Activated CD4-positive, alpha-beta T cell treated with anti-CD3 and anti-CD28 coated beads for 4 hours (primary cell): ENCODE measurements around the gene SHROOM3.

ENCODE experiments used
- DNase-seq, 2 donors: peaks; one replicate each; pipeline ENCODE4 v3.0.0-alpha.2; 2020

Gene SHROOM3

DNA sequence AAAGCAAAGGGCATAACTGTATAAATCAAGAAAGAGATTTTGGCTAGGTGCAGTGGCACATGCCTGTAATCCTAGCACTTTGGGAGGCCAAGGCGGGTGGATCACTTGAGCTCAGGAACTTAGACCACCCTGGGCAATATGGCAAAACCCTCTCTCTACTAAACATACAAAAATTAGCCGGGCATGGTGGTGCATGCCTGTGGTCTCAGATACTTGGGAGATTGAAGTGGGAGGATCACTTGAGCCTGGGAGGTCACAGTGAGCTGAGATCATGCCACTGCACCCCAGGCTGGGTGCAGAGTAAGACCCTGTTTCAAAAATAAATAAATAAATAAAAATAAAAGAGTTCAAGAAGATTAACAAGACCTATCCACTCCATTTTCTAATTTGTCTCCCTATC, 235.6 kb downstream of the SHROOM3 start:
- no peak for DNase-seq

- DNase-seq = no peak
These were observed 238.3 kb downstream of the SHROOM3 start for GRCh38 chr4:76673362-76673761.

- no peak for DNase-seq
These were observed 240.0 kb downstream of the SHROOM3 start for GRCh38 chr4:76674983-76675382.

- no peak for DNase-seq
These were observed 242.7 kb downstream of the SHROOM3 start for GRCh38 chr4:76677571-76678326.

DNA sequence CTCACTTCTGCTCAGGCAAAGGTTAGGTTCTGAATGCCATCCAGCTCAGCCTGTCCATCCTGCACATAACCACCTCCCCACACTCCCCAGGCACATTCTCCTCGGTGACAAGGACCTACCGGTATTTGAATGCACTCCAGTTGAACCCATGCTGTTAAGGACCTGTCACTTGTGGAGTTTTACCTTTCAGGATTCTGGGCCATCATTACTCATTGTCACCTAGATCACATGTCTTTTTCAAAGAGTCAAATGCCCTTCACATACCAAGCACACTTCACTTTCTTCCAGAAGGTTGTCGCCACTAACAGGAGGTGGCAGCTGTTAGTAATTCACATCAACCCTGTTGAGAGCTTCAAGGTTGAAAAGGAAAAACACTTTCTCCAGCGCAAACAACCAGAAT, 244.7 kb downstream of the SHROOM3 start:
- DNase-seq = no peak

DNA sequence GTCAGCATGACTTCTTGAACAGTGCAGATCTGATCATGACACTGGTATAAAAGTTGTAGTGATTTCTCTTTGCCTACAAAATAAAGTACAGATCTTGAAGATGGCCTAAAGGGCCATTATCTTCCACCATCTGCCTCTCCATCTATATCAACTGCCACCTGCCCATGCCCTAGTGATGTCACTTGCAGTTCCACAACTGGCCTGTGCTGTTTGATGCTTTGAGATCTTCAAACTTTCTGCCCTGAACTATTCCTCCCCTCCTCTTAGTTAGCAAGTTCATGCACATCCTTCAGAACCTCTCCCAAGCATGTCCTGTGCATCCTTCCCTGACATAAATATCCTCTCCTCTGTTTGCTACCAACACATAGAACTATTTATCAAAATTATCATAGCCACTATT, 245.9 kb downstream of the SHROOM3 start:
- no peak for DNase-seq

DNA sequence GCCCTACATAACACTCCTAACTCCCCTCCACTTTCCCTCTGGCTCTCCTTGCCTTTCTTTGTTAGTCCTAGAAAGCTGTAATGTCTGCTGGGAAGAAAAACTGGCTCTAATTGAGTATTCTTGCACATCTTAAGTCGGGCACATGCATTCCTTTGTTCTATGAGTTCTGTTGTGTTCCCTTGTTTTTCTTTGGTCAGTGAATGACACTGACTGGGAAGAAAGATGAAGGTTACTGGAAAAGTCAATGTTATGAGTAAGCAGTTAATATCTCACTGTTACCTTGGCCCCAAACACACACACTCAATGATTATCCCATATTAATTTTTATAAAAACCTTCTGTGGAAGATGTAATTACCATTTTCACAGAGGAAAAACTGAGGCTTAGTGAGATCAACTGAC, 247.0 kb downstream of the SHROOM3 start:
- DNase-seq = no peak

- DNase-seq = no peak
These were observed 248.1 kb downstream of the SHROOM3 start for GRCh38 chr4:76683144-76683543.

- DNase-seq = no peak
These were observed 252.9 kb downstream of the SHROOM3 start for GRCh38 chr4:76687746-76688448.

DNA sequence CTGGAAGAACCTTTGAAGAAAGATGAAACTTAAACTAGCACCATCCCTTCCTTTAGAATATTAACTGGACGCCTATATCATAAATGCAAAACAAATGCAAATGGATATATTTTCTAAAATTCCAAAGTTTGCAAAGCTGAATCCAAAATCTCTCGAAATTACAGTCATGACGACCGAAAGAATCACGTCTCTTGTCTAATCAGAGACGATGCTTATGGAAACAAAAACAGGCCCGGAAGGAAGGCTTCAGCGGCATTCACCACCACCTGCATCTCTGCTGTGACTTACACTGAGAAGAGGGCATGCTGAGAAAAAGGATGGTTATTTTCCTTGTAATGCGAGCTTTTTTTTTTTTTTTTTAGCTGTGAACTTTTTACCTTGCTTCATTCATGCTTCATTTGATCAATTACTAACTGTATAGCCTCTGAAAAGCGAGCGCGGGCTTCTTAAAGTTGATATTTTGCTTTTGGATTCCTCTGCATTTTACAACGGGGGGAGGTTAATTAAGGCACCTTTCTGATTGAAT, 253.7 kb downstream of the SHROOM3 start:
- DNase-seq = no peak

DNA sequence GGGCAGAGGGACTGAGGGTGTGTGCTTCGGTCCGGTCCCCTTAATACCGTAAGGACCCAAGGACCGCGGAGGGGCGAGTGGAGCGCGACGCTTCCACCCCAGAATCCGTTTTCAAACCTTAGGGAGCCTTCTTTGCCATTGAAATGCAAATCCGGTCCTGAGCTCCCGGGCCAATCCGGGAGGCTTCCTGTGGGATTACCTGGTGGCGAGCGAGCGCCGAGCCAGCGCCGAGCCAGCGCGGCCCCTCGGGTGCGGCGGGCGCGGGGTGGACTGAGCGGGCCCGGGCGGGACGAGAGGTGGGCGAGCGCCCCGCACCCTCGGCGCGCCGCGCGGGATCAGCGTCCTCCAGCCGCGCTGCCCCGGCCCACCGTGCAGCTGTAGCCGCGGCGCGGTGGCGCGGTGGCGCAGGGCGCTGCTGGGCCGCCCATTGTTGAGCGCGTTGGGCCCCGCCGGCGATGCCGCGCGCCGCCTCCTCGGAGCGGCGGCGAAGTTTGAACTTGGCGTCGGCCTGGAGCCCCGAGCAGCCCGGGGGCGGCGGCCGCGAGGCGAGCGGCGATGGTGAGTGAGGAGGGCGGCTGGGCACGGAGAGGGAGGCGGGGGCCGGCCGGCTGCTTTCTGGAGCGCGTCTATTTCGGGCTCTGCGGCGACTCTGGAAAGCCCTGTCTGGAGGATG, 254.3 kb downstream of the SHROOM3 start:
- DNase-seq = peak in 1 of 2 donors; percentile 3

DNA sequence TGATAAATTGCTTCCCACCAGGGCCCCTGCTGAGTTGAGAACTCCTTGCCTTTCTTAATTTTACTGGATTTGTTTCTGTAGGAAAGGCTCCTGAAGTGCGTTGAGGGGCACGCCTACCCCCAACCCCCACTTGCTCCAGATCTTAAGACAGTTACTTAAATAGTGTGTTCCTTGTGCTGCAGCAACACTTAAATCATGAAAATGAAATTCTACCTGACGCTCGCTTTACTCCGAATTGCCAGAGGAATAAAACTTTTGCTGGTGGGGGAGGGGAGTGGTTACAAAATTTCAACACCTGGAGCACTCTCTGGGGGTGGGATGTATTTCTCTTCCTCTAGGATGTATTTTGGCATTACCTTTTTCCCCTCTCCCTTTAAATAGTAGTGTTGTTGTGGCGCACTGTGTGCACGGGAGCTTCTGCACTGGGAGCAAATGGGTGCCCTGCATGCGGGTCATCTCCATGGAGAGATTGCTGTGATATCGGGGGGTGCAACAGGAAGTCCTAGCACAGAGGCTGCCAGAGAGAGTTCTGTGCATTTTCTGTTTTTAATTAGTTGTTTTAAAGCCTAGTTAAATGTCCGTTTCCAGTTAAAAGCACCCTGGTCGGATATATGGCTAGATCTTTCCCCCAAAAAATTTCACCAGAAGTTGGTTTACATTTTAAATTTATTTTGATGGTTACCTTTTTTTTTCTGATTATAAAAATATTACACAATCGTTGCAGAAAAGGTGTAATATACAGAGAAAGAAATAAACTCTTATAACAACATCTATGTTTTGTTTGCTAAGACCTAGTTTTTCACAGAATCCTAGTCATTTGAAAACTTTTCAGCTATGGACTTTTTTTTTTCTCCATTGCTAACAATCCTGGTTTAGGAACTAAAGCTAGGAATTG, 255.2 kb downstream of the SHROOM3 start:
- no peak for DNase-seq

GRCh38 chr4:76690906-76691275, 255.9 kb downstream of the SHROOM3 start:
- no peak for DNase-seq

GRCh38 chr4:76691807-76692582, 257.0 kb downstream of the SHROOM3 start:
- no peak for DNase-seq

GRCh38 chr4:76692761-76693160, 257.7 kb downstream of the SHROOM3 start:
- no peak for DNase-seq

GRCh38 chr4:76694056-76694455, 259.0 kb downstream of the SHROOM3 start:
- DNase-seq = no peak

GRCh38 chr4:76696109-76696508, 261.1 kb downstream of the SHROOM3 start:
- no peak for DNase-seq

DNA sequence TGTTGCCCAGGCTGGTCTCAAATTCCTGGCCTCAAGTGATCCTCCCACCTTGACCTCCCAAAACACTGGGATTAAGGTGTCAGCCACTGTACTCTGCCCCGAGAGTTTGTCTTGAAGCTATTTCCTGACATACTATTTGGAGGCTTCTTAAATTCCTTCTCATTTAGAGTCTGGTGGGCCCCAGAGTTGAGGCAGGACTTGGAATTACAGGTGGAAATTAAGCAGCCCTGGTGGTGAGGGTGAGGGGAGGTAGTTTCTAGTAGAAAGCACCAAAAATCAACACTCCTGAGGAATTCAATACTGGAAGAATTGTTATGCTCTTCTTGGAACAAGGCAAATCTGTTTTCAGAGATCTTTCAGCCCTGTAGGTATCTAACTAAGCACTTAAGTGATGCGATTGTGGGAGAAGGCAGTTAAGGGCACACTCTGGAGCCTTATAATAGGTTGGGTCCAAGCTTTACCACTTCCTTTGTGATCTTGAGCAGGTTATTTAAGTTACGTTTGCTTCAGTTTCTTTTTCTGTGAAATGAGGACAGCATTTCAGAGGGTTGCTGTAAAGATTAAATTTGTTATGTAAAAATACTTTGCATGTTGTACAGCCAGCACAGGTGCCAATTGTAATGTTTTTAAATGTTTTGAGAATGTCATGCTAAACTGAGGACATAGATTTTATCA, 262.2 kb downstream of the SHROOM3 start:
- DNase-seq = no peak

- no peak for DNase-seq
These were observed 263.1 kb downstream of the SHROOM3 start for GRCh38 chr4:76698141-76698540.

- DNase-seq = no peak
These were observed 264.8 kb downstream of the SHROOM3 start for GRCh38 chr4:76699751-76700310.
